ENCODE measurements around the gene FMN1.

FMN1 gene

GRCh38 chr15:33055962-33056361 is 138.6 kb downstream of the FMN1 start:
- no peak overlapping the region for H3K27ac ChIP-seq
- TF ChIP-seq CTCF (conservative IDR thresholded peaks at IDR 0.05) (no peak), ZFX (IDR thresholded peaks at IDR 0.05) (no peak)

DNA sequence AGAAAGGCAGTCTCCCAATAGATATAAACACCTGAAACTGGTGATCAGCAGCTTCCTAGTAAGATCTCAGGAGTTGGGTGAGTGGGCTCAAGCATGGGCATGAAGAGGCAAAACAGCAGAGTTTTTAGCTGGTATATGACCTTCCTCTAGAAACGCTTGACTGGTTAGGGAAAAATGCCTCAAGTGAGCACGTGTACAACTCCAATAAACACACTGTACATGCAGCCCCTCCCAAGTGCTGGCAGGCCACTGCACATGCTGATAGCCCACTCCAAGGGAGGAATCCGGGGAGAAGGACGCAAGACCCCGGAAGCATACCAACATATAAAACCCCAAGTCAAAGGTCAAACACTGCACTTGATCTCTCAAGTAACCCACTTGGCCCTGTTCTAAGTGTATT is 143.0 kb downstream of the FMN1 start:
- H3K27ac ChIP-seq = no peak overlapping the region
- TF ChIP-seq CTCF (conservative IDR thresholded peaks at IDR 0.05) (no peak), ZFX (IDR thresholded peaks at IDR 0.05) (no peak)

DNA sequence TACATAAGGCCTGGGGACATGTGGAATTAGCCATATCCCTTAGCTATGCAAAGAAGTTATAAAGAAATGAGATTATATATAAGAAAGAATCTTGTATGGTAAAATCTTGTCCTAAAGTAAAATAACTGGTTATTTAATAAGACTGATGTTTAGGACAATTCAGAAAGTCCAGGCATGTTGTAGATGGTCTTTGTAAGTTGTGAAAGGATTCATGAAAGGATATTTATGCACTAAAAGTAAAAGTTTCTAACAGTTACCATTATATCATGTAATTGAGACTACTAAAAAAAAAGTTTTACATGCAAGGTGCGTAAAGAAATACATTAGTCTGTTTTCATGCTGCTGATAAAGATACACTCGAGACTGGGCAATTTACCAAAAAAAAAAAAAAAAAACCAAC is 146.3 kb downstream of the FMN1 start:
- no peak overlapping the region for H3K27ac ChIP-seq
- TF ChIP-seq ZFX (IDR thresholded peaks at IDR 0.05) (no peak), CTCF (conservative IDR thresholded peaks at IDR 0.05) (no peak)

GRCh38 chr15:33047077-33047476 is 147.4 kb downstream of the FMN1 start:
- no peak for TF ChIP-seq ZFX (IDR thresholded peaks at IDR 0.05)
- no peak overlapping the region for H3K27ac ChIP-seq

DNA sequence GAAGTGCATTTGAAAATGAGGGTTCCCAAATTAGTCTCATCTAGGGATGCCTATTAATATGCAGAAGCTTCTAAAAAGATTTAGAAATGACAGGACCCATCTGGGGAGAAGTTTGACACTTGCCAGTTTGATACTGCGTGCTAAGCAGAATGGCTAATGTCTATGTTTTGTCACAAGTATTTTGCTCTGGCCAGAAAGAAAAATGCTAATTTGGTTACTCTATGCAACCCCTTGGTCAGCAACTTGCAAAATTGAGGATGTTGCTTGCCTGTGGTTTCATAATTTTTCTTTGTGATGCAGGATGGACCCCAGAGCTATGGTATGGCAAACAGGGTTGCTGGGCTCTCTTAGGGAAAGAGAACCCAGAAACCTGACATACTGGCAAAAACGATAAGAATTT is 148.2 kb downstream of the FMN1 start:
- TF ChIP-seq ZFX (IDR thresholded peaks at IDR 0.05) (no peak), CTCF (conservative IDR thresholded peaks at IDR 0.05) (no peak)

GRCh38 chr15:33045066-33045810 is 149.3 kb downstream of the FMN1 start:
- TF ChIP-seq ZFX (IDR thresholded peaks at IDR 0.05) (no peak), CTCF (conservative IDR thresholded peaks at IDR 0.05) (no peak)
- H3K27ac ChIP-seq = peak overlapping the region; percentile 6; the same call in 1 of the 2 replicates

More for the DNA sequence above, 148.2 kb downstream of the FMN1 start:
- no peak overlapping the region for H3K27ac ChIP-seq

GRCh38 chr15:33044598-33044997 is 149.9 kb downstream of the FMN1 start:
- peak overlapping the region; percentile 6; the same call in 1 of the 2 replicates for H3K27ac ChIP-seq
- no peak for TF ChIP-seq ZFX (IDR thresholded peaks at IDR 0.05)
- TF ChIP-seq CTCF (conservative IDR thresholded peaks at IDR 0.05) = no peak

- TF ChIP-seq CTCF (conservative IDR thresholded peaks at IDR 0.05) = no peak
- no peak for TF ChIP-seq ZFX (IDR thresholded peaks at IDR 0.05)
- no peak overlapping the region for H3K27ac ChIP-seq
Measured at GRCh38 chr15:33043636-33044035, 150.9 kb downstream of the FMN1 start.

Measured in C4-2B (cell line).